Activated effector memory CD4-positive, alpha-beta T cell treated with Interleukin-2 at 50 U/mL for 16 hours (primary cell): ENCODE measurements around the gene GAGE12G.
"Not testable (repeated sequence)": the region's sequence is repeated elsewhere in the genome, so short reads cannot be mapped to it uniquely, and the experiment has no call there.

Experiments used
- DNase-seq: peaks from one replicate; pipeline ENCODE4 v3.0.0-alpha.2; 2020

The GAGE12G gene

DNA sequence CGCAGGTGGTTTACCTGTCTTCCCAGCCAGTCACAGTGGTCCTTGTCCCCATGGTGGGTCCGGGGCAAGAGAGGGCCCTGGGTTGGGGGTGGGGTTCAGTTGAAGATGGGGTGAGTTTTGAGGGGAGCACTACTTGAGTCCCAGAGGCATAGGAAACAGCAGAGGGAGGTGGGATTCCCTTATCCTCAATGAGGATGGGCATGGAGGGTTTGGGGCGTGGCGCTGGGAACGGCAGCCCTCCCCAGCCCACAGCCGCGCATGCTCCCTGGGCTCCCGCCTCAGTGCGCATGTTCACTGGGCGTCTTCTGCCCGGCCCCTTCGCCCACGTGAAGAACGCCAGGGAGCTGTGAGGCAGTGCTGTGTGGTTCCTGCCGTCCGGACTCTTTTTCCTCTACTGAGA is at the start of gene GAGE12G:
GAGE12G (plus strand) TSS at position 301 of the 400 bp plus-strand sequence. CDS start 1,155 bp downstream, outside the sequence.
- not testable (repeated sequence) for DNase-seq

DNA sequence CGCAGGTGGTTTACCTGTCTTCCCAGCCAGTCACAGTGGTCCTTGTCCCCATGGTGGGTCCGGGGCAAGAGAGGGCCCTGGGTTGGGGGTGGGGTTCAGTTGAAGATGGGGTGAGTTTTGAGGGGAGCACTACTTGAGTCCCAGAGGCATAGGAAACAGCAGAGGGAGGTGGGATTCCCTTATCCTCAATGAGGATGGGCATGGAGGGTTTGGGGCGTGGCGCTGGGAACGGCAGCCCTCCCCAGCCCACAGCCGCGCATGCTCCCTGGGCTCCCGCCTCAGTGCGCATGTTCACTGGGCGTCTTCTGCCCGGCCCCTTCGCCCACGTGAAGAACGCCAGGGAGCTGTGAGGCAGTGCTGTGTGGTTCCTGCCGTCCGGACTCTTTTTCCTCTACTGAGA is 38.3 kb upstream of the GAGE12G start, which contains the start of gene GAGE12C:
GAGE12C (plus strand) TSS at position 301 of the 400 bp plus-strand sequence. CDS start 1,155 bp downstream, outside the sequence.
- DNase-seq: not testable (repeated sequence)

DNA sequence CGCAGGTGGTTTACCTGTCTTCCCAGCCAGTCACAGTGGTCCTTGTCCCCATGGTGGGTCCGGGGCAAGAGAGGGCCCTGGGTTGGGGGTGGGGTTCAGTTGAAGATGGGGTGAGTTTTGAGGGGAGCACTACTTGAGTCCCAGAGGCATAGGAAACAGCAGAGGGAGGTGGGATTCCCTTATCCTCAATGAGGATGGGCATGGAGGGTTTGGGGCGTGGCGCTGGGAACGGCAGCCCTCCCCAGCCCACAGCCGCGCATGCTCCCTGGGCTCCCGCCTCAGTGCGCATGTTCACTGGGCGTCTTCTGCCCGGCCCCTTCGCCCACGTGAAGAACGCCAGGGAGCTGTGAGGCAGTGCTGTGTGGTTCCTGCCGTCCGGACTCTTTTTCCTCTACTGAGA is 28.8 kb upstream of the GAGE12G start, which contains the start of gene GAGE12D:
GAGE12D (plus strand) TSS at position 301 of the 400 bp plus-strand sequence. CDS start 1,155 bp downstream, outside the sequence.
- DNase-seq: not testable (repeated sequence)

DNA sequence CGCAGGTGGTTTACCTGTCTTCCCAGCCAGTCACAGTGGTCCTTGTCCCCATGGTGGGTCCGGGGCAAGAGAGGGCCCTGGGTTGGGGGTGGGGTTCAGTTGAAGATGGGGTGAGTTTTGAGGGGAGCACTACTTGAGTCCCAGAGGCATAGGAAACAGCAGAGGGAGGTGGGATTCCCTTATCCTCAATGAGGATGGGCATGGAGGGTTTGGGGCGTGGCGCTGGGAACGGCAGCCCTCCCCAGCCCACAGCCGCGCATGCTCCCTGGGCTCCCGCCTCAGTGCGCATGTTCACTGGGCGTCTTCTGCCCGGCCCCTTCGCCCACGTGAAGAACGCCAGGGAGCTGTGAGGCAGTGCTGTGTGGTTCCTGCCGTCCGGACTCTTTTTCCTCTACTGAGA is 19.2 kb upstream of the GAGE12G start, which contains the start of gene GAGE12E:
GAGE12E (plus strand) TSS at position 301 of the 400 bp plus-strand sequence. CDS start 1,155 bp downstream, outside the sequence.
- DNase-seq: not testable (repeated sequence)

DNA sequence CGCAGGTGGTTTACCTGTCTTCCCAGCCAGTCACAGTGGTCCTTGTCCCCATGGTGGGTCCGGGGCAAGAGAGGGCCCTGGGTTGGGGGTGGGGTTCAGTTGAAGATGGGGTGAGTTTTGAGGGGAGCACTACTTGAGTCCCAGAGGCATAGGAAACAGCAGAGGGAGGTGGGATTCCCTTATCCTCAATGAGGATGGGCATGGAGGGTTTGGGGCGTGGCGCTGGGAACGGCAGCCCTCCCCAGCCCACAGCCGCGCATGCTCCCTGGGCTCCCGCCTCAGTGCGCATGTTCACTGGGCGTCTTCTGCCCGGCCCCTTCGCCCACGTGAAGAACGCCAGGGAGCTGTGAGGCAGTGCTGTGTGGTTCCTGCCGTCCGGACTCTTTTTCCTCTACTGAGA is 9.7 kb upstream of the GAGE12G start, which contains the start of gene GAGE12F:
GAGE12F (plus strand) TSS at position 301 of the 400 bp plus-strand sequence. CDS start 1,155 bp downstream, outside the sequence.
- DNase-seq: not testable (repeated sequence)

DNA sequence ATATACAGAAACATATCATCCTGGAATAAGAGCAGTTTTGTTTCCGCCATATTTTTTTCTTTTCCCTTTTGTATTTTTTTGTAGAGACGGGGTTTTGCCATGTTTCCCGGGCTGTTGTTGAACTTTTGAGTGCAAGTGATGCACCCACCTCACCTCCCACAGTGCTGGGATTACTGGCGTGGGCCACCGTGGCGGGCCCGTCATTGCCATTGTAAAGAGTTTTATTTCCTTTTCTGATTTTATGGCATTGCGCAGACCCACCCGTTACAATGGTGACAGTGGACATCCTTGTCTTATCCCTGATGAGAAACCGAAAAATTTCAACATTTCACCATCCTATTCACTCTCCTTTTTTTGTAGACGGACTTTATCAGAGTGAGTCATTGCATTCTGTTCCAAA is 1.5 kb upstream of the GAGE12G start:
- not testable (repeated sequence) for DNase-seq

- DNase-seq: not testable (repeated sequence)
These were observed 1.0 kb upstream of the GAGE12G start for GRCh38 chrX:49569152-49569551.

DNA sequence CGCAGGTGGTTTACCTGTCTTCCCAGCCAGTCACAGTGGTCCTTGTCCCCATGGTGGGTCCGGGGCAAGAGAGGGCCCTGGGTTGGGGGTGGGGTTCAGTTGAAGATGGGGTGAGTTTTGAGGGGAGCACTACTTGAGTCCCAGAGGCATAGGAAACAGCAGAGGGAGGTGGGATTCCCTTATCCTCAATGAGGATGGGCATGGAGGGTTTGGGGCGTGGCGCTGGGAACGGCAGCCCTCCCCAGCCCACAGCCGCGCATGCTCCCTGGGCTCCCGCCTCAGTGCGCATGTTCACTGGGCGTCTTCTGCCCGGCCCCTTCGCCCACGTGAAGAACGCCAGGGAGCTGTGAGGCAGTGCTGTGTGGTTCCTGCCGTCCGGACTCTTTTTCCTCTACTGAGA is 9.4 kb downstream of the GAGE12G start, which contains the start of gene GAGE12H:
GAGE12H (plus strand) TSS at position 301 of the 400 bp plus-strand sequence. CDS start 1,155 bp downstream, outside the sequence.
- DNase-seq: not testable (repeated sequence)

DNA sequence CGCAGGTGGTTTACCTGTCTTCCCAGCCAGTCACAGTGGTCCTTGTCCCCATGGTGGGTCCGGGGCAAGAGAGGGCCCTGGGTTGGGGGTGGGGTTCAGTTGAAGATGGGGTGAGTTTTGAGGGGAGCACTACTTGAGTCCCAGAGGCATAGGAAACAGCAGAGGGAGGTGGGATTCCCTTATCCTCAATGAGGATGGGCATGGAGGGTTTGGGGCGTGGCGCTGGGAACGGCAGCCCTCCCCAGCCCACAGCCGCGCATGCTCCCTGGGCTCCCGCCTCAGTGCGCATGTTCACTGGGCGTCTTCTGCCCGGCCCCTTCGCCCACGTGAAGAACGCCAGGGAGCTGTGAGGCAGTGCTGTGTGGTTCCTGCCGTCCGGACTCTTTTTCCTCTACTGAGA is 19.0 kb downstream of the GAGE12G start, which contains the start of gene GAGE2A:
GAGE2A (plus strand) TSS at position 301 of the 400 bp plus-strand sequence. CDS start 1,155 bp downstream, outside the sequence.
- not testable (repeated sequence) for DNase-seq

GRCh38 chrX:49589769-49590478 is 19.7 kb downstream of the GAGE12G start:
- not testable (repeated sequence) for DNase-seq

DNA sequence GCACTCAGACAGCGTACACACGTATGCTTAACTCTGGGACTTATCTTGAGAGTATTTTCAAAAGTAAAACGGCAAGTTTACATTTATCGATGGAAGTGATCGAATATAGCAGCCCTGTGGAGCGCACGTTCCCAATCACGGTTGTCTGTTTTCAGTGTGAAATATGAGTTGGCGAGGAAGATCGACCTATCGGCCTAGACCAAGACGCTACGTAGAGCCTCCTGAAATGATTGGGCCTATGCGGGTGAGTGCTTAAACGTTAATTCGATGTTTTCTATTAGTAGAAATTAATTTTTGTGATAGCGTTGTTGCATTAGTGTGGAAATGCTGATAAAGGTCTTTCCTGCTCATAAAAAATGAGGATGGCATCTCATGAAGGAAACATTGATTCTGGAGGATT is 20.3 kb downstream of the GAGE12G start:
- not testable (repeated sequence) for DNase-seq

GRCh38 chrX:49598720-49599119 is 28.5 kb downstream of the GAGE12G start, which contains the start of gene GAGE1:
Gene GAGE1 (plus strand): TSS chrX:49599020. CDS start chrX:49600175, 1,155 bp downstream.
- not testable (repeated sequence) for DNase-seq

DNA sequence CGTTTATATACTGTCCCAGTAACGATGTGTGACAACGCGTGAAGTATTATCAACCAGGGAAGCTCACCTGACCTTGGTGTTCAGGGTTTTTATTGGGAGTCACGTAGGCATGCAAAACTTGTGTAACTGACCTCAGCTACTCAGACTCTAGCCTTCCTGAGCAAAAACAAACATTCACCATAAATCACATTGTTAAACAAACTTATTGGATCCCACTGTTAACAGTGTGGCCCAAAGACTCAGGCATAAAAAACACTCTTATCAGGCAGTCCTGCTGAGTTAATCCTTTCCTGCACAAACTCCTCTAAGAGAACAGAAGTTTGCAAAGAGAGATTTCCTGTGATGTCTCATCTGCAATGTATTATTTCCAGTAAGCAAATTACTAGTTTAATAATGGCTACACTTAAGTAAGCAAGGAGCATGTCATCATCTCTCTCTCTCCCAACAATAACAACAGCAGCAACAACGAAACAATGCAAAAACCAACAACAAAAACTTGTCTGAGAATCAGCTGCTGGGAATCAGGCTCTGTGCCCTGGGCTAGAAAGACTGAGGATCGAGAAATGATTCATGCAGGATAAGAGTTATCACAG is 40.6 kb downstream of the GAGE12G start:
- DNase-seq: no peak

- DNase-seq: no peak
These were observed 48.4 kb downstream of the GAGE12G start for GRCh38 chrX:49618574-49618973.
